GM21423 (cell line): ENCODE measurements around the gene CD300C.
"Not testable (repeated sequence)": the region's sequence is repeated elsewhere in the genome, so short reads cannot be mapped to it uniquely, and the experiment has no call there.

ENCODE experiments used
- ATAC-seq: cut with Tn5 transposase; IDR thresholded peaks from one replicate; pipeline ENCODE4 v1.9.1; 2021; ENCODE audit warnings: mild to moderate bottlenecking, moderate library complexity; ENCODE audit not compliant: unreplicated experiment

The CD300C gene

GRCh38 chr17:74563358-74563757, 17.4 kb upstream of the CD300C start:
- ATAC-seq = no peak

- no peak for ATAC-seq
Measured at GRCh38 chr17:74561586-74561985, 15.7 kb upstream of the CD300C start.

- ATAC-seq = no peak
Measured at GRCh38 chr17:74558882-74559519, 13.1 kb upstream of the CD300C start.

- ATAC-seq = not testable (repeated sequence)
Measured at GRCh38 chr17:74558402-74558801, 12.5 kb upstream of the CD300C start.

GRCh38 chr17:74555427-74555940, 9.6 kb upstream of the CD300C start:
- ATAC-seq = no peak

GRCh38 chr17:74554909-74555308, 9.0 kb upstream of the CD300C start:
- no peak for ATAC-seq

GRCh38 chr17:74552037-74552436, 6.1 kb upstream of the CD300C start:
- no peak for ATAC-seq

- no peak for ATAC-seq
Measured at GRCh38 chr17:74550602-74551001, 4.7 kb upstream of the CD300C start.

GRCh38 chr17:74549343-74549742, 3.4 kb upstream of the CD300C start:
- ATAC-seq = no peak

GRCh38 chr17:74547736-74548135, 1.8 kb upstream of the CD300C start:
- no peak for ATAC-seq

GRCh38 chr17:74547264-74547663, 1.3 kb upstream of the CD300C start:
- no peak for ATAC-seq

GRCh38 chr17:74546586-74546985, 671 bp upstream of the CD300C start:
- no peak for ATAC-seq

GRCh38 chr17:74544991-74545842, 698 bp downstream of the CD300C start:
- ATAC-seq = no peak

- ATAC-seq = no peak
Measured at GRCh38 chr17:74543891-74544760, 1.8 kb downstream of the CD300C start.

GRCh38 chr17:74543406-74543805, 2.5 kb downstream of the CD300C start:
- ATAC-seq = no peak

- no peak for ATAC-seq
Measured at GRCh38 chr17:74542727-74543383, 3.1 kb downstream of the CD300C start.

- no peak for ATAC-seq
Measured at GRCh38 chr17:74542166-74542565, 3.7 kb downstream of the CD300C start.

- ATAC-seq = no peak
Measured at GRCh38 chr17:74541176-74542111, 4.5 kb downstream of the CD300C start.

- ATAC-seq = no peak
Measured at GRCh38 chr17:74539281-74539820, 6.6 kb downstream of the CD300C start.
